ENCODE measurements around the gene ZNF521.

ZNF521 gene

GRCh38 chr18:25250474-25250851 is 101.5 kb downstream of the ZNF521 start:
- DNase-seq (ENCODE audit: low read depth in 2 of 2) = no peak

DNA sequence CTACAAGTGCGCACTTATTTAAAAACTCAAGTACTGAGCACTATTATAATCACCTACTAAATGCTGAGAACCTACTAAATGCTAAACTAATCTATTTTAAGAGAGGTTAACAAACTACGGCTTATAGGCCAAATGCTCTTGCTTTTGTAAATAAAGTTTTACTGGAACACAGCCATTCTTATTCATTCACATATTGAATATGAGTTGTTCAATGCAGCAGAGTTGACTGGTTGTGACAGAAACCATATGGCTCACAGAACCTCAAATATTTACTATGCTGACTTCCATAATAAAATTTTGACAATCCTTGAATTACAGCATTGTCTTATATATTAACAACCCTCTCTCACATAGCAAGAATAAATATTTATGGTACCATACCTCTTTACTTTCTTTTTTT is 103.2 kb downstream of the ZNF521 start:
- no peak for DNase-seq (ENCODE audit: low read depth in 2 of 2)

- no peak for DNase-seq (ENCODE audit: low read depth in 2 of 2)
These were observed 104.2 kb downstream of the ZNF521 start for GRCh38 chr18:25247725-25248124.

DNA sequence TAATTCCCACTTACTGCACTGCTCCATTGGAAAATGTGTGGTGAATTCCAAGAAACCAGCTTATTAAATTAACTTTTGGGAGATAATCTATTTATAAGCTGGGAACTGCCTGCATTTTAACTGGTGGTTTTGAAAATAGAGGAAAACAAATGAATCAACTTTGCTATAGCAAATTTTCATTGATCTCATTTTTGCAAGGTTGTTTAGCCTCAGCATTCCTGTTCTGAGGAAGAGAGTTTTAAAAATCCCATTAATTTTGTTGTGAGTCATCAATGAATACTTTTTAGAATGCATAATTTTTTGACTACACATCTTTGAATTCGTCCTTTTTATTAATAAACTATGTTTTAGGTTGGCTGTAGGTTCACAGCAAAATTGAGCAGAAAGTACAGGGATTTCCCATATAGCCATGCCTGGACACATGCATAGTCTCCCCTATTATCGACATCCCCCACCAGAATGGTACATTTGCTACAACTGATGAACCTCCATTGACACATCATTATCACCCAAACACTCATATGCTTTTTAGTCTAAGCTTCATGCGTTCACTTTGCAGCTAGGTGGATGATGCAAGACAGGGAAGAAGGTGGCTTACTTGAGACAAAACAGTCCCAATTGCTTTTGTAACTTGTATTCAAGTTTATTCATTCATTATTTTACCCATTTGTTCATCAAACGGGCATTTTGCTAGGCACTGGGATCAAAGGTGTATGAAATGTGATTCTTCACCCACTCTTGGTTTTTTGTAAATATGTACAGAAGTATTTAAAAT is 106.9 kb downstream of the ZNF521 start:
- DNase-seq (ENCODE audit: low read depth in 2 of 2) = no peak

GRCh38 chr18:25244170-25244569 is 107.8 kb downstream of the ZNF521 start:
- no peak for DNase-seq (ENCODE audit: low read depth in 2 of 2)

DNA sequence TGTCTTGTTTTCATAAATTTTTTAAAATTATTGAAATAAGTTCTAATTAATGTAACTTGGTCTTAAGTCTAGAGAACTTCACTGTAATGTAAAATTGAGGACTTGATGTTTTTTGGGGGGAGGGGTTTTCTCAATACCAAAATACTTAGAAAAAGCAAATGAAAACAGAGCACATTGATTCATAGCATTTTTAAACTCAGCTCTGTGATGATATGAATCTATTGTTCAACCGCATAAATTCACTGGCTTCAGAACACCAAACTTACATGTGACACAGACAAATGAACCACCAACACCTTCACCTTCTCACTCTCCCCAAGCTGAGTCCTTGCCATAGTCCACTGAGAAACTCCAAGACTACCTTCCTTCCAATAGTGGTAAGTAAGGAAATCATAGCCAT is 108.2 kb downstream of the ZNF521 start:
- DNase-seq (ENCODE audit: low read depth in 2 of 2) = no peak

GRCh38 chr18:25243257-25243656 is 108.7 kb downstream of the ZNF521 start:
- DNase-seq (ENCODE audit: low read depth in 2 of 2) = no peak

DNA sequence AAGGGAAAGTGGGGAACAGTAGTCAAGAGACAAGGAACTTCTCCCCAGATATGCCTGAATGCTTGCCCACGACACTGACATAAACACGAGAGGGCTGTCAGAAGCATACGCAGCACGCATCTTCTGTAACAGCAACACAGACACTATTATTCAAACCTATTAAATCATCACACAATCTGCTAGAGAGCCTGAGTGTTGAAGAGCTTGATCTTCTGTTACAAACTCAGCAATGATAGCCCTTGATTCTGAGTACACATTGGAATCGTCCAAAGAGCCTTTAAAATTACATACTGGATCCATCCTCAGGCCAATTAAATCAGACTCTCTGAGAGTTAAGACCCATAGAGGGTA is 111.6 kb downstream of the ZNF521 start:
- no peak for DNase-seq (ENCODE audit: low read depth in 2 of 2)

DNA sequence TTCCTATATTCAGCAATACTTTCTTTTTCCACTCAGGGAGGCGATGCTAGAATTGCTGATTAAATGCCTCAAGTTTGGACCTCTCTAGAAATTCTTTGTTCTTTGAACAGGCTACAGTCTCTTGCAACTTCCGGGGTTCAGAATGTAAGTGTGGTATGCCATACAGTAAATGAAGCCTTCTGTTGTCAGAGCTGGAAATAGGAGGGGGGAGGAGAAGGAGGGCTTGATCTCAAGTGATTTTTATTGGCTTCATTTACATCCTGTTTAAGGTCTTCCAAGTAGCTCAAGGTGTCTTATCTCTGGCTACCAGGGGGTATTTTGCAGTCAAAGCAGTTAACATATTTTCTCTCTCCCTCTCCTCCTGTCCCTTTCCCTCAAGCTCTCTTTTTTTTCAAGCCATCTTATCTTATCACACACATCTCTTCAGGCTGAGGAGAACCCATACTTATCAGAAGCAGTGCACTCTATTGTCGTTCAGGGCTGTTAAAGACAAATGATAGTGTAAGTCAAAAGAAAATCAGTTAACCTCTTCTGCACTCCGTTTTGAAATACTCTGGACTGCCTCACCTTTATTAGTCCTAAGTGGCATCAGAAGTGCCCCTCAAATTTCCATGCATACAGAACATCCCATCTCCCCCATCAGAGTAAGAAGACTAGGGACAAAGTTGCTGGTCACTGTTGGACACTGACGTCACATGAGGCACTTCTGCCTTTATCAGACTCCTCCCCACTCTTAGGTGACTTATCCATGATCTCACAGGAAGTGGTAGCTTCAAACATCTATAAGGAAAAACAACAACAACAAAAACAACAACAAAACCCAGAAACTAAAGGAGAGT is 112.2 kb downstream of the ZNF521 start:
- DNase-seq (ENCODE audit: low read depth in 2 of 2) = no peak

- no peak for DNase-seq (ENCODE audit: low read depth in 2 of 2)
These were observed 112.8 kb downstream of the ZNF521 start for GRCh38 chr18:25239151-25239550.

- no peak for DNase-seq (ENCODE audit: low read depth in 2 of 2)
These were observed 114.2 kb downstream of the ZNF521 start for GRCh38 chr18:25237571-25238267.

GRCh38 chr18:25236736-25237135 is 115.2 kb downstream of the ZNF521 start:
- no peak for DNase-seq (ENCODE audit: low read depth in 2 of 2)

- DNase-seq (ENCODE audit: low read depth in 2 of 2) = no peak
These were observed 116.4 kb downstream of the ZNF521 start for GRCh38 chr18:25235401-25236042.

DNA sequence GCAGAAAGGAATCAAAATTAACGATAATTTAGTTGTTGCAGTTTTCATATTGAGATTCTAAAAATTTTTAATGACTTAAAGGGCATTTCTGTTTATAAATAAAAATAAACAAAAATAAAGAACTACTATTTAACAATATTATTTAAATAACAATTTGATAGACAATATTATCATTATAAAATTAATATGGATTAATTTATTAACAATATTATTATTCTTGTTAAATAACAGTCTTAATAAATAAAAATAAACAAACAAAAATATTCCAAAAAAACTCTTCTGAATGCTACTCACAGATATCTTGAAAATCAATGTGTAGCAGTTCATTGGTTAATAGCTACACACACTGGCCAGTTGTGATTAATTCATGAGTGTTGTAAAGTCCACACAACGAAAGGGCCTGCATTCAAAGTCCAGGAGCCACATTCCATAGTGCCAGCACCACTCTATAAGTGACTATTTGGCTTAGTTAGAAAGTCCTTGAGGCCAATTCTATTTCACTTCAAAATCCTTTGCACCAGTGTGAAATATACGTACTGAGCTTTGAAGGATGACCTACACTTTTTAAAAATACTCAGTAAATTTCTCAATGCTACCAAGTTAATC is 117.1 kb downstream of the ZNF521 start:
- no peak for DNase-seq (ENCODE audit: low read depth in 2 of 2)

GRCh38 chr18:25234322-25234639 is 117.7 kb downstream of the ZNF521 start:
- DNase-seq (ENCODE audit: low read depth in 2 of 2) = no peak

DNA sequence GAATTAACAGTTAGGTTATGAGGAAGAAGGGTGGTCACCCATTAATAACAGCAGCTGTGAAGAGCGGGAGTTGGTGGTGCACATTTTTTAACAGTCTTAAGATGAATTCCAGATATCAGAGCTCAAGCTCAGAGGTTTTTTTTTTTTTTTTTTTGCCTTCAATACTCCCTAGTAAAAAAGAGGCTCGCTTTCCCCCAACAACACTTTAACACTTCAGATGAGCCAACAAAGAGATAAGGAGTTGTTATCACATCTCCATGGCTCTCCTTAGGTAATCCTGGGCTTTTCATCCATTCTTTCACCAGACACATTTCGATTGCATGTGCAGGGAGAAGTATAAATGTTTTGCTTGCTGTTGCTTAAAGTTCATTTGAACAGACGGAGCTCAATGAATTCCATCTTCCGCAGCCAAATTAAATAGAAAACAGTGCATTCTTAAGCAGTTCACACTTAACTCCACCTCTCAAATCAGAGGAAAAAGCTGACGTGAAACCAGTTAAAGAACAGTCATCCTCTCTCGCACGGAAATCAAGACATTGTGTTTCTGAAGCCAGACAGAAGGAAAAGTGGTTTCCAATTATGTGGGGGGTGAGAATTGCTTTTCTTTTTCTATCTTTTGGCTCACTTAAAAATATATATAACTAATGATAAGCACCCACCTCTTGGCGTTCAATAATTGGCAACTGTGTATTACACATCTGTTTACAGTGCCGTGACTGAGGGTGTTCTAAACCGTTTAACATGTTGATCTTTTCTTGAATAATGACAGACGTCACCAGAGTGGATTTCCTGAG is 118.2 kb downstream of the ZNF521 start:
- no peak for DNase-seq (ENCODE audit: low read depth in 2 of 2)

GRCh38 chr18:25231327-25231691 is 120.7 kb downstream of the ZNF521 start:
- DNase-seq (ENCODE audit: low read depth in 2 of 2) = no peak

- no peak for DNase-seq (ENCODE audit: low read depth in 2 of 2)
These were observed 121.2 kb downstream of the ZNF521 start for GRCh38 chr18:25230658-25231326.

GRCh38 chr18:25229920-25230319 is 122.0 kb downstream of the ZNF521 start:
- DNase-seq (ENCODE audit: low read depth in 2 of 2) = no peak

- no peak for DNase-seq (ENCODE audit: low read depth in 2 of 2)
These were observed 122.9 kb downstream of the ZNF521 start for GRCh38 chr18:25229081-25229480.

- no peak for DNase-seq (ENCODE audit: low read depth in 2 of 2)
These were observed 123.6 kb downstream of the ZNF521 start for GRCh38 chr18:25228410-25228809.
